HepG2 (cell line): Measurements from ENCODE around the gene TOB1. TPM values are rescaled to one million over a fixed set of nuclear protein-coding genes. Genes with fewer than 3 reads are reported as not detected.

ENCODE experiments used
- BATF2 ChIP-seq: sonication (generic); formaldehyde crosslinking; IDR thresholded peaks from 2 replicates; pipeline ENCODE4 v1.8.0; 2022; ENCODE audit warnings: mild to moderate bottlenecking, missing genetic modification reagents, moderate library complexity
- CBX5 ChIP-seq: sonication (generic); formaldehyde crosslinking; IDR thresholded peaks from 2 replicates; pipeline ENCODE4 v1.4.0; 2020; ENCODE audit warnings: missing genetic modification reagents, borderline replicate concordance
- EHMT2 ChIP-seq: fragments of 200-600 bp; sonication (generic); IDR thresholded peaks from 2 replicates; pipeline ENCODE4 v1.7.0; 2017; ENCODE audit warnings: antibody characterized with exemption, low read depth, low read length, borderline replicate concordance
- JUNB ChIP-seq: sonication (generic); formaldehyde crosslinking; IDR thresholded peaks from 2 replicates; pipeline ENCODE4 v1.8.0; 2022; ENCODE audit warnings: missing genetic modification reagents, mild to moderate bottlenecking, borderline replicate concordance
- KDM4B ChIP-seq: sonication (generic); formaldehyde crosslinking; IDR thresholded peaks from 2 replicates; pipeline ENCODE4 v1.4.0; 2020; ENCODE audit warnings: missing genetic modification reagents
- REL ChIP-seq: sonication (generic); formaldehyde crosslinking; conservative IDR thresholded peaks from 2 replicates; pipeline ENCODE4 v1.8.0; 2022; ENCODE audit warnings: mild to moderate bottlenecking, missing genetic modification reagents, moderate library complexity
- REXO4 ChIP-seq: sonication (generic); formaldehyde crosslinking; IDR thresholded peaks from 2 replicates; pipeline ENCODE4 v1.8.0; 2022; ENCODE audit warnings: missing genetic modification reagents, mild to moderate bottlenecking, borderline replicate concordance
- SMYD3 ChIP-seq: sonication (generic); formaldehyde crosslinking; IDR thresholded peaks from 2 replicates; pipeline ENCODE4 v1.8.1; 2023; ENCODE audit warnings: mild to moderate bottlenecking, missing genetic modification reagents
- TAF15 ChIP-seq: fragments of 200-400 bp; formaldehyde crosslinking; IDR thresholded peaks from one replicate; pipeline ENCODE4 v1.6.1; 2018; ENCODE audit warnings: mild to moderate bottlenecking, low read depth, low read length; ENCODE audit not compliant: poor library complexity, severe bottlenecking
- TCF7 ChIP-seq: sonication (generic); IDR thresholded peaks from 2 replicates; pipeline ENCODE4 v1.6.1; 2016; ENCODE audit warnings: antibody characterized with exemption, low read depth
- ZNF350 ChIP-seq: sonication (generic); formaldehyde crosslinking; IDR thresholded peaks from 2 replicates; pipeline ENCODE4 v1.4.0; 2020; ENCODE audit warnings: mild to moderate bottlenecking, low read depth, missing genetic modification reagents, borderline replicate concordance
- ZNF44 ChIP-seq: sonication (generic); formaldehyde crosslinking; IDR thresholded peaks from 2 replicates; pipeline ENCODE4 v1.5.1; 2020; ENCODE audit warnings: mild to moderate bottlenecking, missing genetic modification reagents
- ZNF609 ChIP-seq: sonication (generic); formaldehyde crosslinking; IDR thresholded peaks from 2 replicates; pipeline ENCODE4 v1.4.0; 2020; ENCODE audit warnings: mild to moderate bottlenecking, missing genetic modification reagents, borderline replicate concordance
- polyA plus RNA-seq, 8 experiments: library from polyadenylated mRNA; depleted of rRNA in 3 of 8; stranded (reverse) in 7 of 8; unstranded in 1 of 8; fragments of >200 nt; fragmentation: Illumina TruSeq in 4 of 8; extraction: Trizol in 4 of 8; gene quantifications; 2 replicates each; pipeline versions ENCODE4 v1.2.1 to v1.2.3, GENCODE V29; 2011 to 2016; ENCODE audit warnings: low read depth in 4 of 8, missing spikeins in 1 of 8, mixed read lengths in 1 of 8; ENCODE audit not compliant: insufficient read depth in 1 of 8
- total RNA-seq, 5 experiments: library from RNA; depleted of rRNA; stranded (reverse); fragments of >200 nt; fragmentation: Illumina TruSeq; extraction: Trizol; gene quantifications; 2 replicates each; pipeline ENCODE4 v1.2.3, GENCODE V29; 2016; ENCODE audit warnings: low read depth in 1 of 5
- TF ChIP-seq, protein P1 (sequence below): sonication (generic); formaldehyde crosslinking; IDR thresholded peaks from 2 replicates; pipeline ENCODE4 v1.4.0; 2020; ENCODE audit warnings: low read depth, missing genetic modification reagents
- TF ChIP-seq, protein P2 (sequence below): sonication (generic); formaldehyde crosslinking; IDR thresholded peaks from 2 replicates; pipeline ENCODE4 v1.4.0; 2020; ENCODE audit warnings: missing genetic modification reagents, mild to moderate bottlenecking, borderline replicate concordance

The TOB1 gene
- total and polyA plus RNA-seq, 2 of the 13 experiments (the other 11 are each of a cell fraction or from before 2014, with no cell fraction given), result 21.9 to 57.7 TPM

- no peak; the same call in 1 of the 2 replicates for TF ChIP-seq BATF2 (CRISPR knock-in tag)
- TF ChIP-seq TAF15, result peak; percentile 66
- TF ChIP-seq REL (CRISPR knock-in tag), result peak; percentile 28
- TF ChIP-seq, protein P1, sequence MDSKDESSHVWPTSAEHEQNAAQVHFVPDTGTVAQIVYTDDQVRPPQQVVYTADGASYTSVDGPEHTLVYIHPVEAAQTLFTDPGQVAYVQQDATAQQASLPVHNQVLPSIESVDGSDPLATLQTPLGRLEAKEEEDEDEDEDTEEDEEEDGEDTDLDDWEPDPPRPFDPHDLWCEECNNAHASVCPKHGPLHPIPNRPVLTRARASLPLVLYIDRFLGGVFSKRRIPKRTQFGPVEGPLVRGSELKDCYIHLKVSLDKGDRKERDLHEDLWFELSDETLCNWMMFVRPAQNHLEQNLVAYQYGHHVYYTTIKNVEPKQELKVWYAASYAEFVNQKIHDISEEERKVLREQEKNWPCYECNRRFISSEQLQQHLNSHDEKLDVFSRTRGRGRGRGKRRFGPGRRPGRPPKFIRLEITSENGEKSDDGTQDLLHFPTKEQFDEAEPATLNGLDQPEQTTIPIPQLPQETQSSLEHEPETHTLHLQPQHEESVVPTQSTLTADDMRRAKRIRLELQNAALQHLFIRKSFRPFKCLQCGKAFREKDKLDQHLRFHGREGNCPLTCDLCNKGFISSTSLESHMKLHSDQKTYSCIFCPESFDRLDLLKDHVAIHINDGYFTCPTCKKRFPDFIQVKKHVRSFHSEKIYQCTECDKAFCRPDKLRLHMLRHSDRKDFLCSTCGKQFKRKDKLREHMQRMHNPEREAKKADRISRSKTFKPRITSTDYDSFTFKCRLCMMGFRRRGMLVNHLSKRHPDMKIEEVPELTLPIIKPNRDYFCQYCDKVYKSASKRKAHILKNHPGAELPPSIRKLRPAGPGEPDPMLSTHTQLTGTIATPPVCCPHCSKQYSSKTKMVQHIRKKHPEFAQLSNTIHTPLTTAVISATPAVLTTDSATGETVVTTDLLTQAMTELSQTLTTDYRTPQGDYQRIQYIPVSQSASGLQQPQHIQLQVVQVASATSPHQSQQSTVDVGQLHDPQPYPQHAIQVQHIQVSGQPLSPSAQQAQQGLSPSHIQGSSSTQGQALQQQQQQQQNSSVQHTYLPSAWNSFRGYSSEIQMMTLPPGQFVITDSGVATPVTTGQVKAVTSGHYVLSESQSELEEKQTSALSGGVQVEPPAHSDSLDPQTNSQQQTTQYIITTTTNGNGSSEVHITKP (CRISPR knock-in tag), result peak; percentile 69; the same call in 1 of the 2 replicates
- peak; percentile 50; the same call in 1 of the 2 replicates for TF ChIP-seq CBX5
- peak; percentile 96 for TF ChIP-seq KDM4B
- peak; percentile 93 for TF ChIP-seq SMYD3 (CRISPR knock-in tag)
- TF ChIP-seq ZNF609, result peak; percentile 83
- no peak for TF ChIP-seq TCF7
- TF ChIP-seq ZNF350 (CRISPR knock-in tag), result peak; percentile 83
- TF ChIP-seq EHMT2, result no peak
- TF ChIP-seq ZNF44 (CRISPR knock-in tag), result no peak
- TF ChIP-seq REXO4 (CRISPR knock-in tag), result no peak
- TF ChIP-seq, protein P2, sequence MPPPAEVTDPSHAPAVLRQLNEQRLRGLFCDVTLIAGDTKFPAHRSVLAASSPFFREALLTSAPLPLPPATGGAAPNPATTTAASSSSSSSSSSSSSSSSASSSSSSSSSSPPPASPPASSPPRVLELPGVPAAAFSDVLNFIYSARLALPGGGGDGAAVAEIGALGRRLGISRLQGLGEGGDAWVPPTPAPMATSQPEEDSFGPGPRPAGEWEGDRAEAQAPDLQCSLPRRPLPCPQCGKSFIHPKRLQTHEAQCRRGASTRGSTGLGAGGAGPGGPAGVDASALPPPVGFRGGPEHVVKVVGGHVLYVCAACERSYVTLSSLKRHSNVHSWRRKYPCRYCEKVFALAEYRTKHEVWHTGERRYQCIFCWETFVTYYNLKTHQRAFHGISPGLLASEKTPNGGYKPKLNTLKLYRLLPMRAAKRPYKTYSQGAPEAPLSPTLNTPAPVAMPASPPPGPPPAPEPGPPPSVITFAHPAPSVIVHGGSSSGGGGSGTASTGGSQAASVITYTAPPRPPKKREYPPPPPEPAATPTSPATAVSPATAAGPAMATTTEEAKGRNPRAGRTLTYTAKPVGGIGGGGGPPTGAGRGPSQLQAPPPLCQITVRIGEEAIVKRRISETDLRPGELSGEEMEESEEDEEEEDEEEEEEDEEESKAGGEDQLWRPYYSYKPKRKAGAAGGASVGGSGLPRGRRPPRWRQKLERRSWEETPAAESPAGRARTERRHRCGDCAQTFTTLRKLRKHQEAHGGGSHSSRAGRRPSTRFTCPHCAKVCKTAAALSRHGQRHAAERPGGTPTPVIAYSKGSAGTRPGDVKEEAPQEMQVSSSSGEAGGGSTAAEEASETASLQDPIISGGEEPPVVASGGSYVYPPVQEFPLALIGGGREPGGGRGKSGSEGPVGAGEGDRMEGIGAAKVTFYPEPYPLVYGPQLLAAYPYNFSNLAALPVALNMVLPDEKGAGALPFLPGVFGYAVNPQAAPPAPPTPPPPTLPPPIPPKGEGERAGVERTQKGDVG (CRISPR knock-in tag), result no peak
- TF ChIP-seq JUNB, result peak; percentile 13; the same call in 1 of the 2 replicates
Observed at GRCh38 chr17:50866261-50866949, at the start of gene TOB1 (continued).
